Measurements from ENCODE around the gene KIF12.

The KIF12 gene

DNA sequence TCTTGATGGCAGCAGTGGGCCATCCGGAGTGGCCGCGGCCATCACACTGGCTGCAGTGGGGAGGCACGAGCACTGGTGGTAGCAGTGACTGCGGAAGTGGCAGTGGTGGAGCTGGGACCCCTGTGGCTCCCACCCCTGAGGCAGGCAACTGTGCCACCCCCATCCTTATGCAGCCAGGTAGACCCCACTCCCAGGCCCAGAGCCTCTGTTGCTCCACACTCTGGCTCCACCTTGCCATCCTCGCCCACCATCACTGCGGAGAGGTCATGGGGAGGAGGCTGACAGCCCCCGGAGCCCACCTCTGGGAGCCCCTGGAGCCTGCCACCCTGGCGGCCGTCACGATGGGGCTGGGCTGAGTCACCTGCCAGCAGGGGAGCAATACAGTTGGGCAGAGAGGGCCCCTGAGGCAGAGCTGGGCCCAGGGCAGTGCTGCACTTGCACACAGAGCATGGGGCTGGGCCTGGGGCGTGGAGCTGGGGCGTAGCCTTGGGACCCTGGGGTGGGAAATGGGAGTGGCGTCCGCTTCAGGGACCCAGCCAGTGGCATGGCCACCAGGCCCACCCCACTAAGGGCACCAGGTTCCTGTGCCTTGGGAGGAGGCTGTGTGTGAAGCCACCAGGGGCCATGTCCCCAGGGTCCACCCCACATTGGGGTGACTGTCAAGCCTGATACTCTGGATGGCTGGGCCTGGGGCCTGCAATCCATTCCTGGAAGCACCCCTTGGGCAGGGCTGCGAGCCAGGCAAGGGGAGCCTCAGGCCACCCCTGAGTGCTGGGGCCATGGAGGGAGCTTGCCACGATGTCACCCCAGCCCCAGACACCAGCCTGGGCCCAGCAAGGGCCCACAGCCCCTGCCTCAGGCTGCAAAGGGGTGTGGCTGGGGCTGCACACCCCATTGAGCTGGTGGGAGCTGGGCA is 28.6 kb downstream of the KIF12 start:
- TF ChIP-seq, protein P1, sequence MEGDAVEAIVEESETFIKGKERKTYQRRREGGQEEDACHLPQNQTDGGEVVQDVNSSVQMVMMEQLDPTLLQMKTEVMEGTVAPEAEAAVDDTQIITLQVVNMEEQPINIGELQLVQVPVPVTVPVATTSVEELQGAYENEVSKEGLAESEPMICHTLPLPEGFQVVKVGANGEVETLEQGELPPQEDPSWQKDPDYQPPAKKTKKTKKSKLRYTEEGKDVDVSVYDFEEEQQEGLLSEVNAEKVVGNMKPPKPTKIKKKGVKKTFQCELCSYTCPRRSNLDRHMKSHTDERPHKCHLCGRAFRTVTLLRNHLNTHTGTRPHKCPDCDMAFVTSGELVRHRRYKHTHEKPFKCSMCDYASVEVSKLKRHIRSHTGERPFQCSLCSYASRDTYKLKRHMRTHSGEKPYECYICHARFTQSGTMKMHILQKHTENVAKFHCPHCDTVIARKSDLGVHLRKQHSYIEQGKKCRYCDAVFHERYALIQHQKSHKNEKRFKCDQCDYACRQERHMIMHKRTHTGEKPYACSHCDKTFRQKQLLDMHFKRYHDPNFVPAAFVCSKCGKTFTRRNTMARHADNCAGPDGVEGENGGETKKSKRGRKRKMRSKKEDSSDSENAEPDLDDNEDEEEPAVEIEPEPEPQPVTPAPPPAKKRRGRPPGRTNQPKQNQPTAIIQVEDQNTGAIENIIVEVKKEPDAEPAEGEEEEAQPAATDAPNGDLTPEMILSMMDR (IDR thresholded peaks at IDR 0.05): no peak
- no peak overlapping the region for H3K27ac ChIP-seq
- H3K4me1 ChIP-seq (ENCODE audit: control insufficient read depth in 1 of 2, insufficient read depth in 1 of 2, low read depth in 1 of 2, low read length in 1 of 2): no peaks in the 10 kb centered on the region
- peaks cover 7% of the 10 kb centered on the region for H3K27me3 ChIP-seq
- H3K36me3 ChIP-seq: no peaks in the 10 kb centered on the region
- H3K9me3 ChIP-seq: no peaks in the 10 kb centered on the region
- H3K4me3 ChIP-seq (ENCODE audit: low read depth in 1 of 2, low read length in 1 of 2): no peak overlapping the region

GRCh38 chr9:114069476-114070187 is 29.5 kb downstream of the KIF12 start:
- no peaks in the 10 kb centered on the region for H3K4me1 ChIP-seq (ENCODE audit: control insufficient read depth in 1 of 2, insufficient read depth in 1 of 2, low read depth in 1 of 2, low read length in 1 of 2)
- H3K27me3 ChIP-seq: peaks cover 10% of the 10 kb centered on the region
- TF ChIP-seq, protein P1 (IDR thresholded peaks at IDR 0.05): no peak
- no peak overlapping the region for H3K4me3 ChIP-seq (ENCODE audit: low read depth in 1 of 2, low read length in 1 of 2)
- H3K36me3 ChIP-seq: no peaks in the 10 kb centered on the region
- H3K27ac ChIP-seq: no peak overlapping the region
- H3K9me3 ChIP-seq: no peaks in the 10 kb centered on the region

DNA sequence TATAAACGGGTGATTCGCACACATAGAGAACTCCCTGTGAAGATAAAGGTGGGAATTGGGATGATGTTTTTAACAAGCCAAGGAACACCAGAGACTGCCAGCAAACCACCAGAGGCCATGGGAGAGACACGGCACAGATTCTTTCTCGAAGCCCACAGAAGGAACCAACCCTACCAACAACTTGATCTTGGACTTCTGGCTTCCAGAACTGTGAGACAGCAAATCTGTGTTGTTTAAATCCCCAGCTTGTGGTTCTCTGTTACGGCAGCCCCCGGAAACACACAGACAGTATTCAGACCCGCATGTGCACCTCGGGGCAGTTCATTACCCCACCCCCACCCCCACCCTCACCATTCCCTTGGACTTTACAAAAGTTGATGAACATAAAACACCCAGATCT is 33.8 kb downstream of the KIF12 start:
- Histone ChIP-seq H3K27ac (no peak overlapping the region), H3K36me3 (no peaks in the 10 kb centered on the region), H3K4me1 (ENCODE audit: control insufficient read depth in 1 of 2, insufficient read depth in 1 of 2, low read depth in 1 of 2, low read length in 1 of 2) (no peaks in the 10 kb centered on the region), H3K27me3 (peaks cover 5% of the 10 kb centered on the region), H3K4me3 (ENCODE audit: low read depth in 1 of 2, low read length in 1 of 2) (no peak overlapping the region), H3K9me3 (no peaks in the 10 kb centered on the region)
- TF ChIP-seq, protein P1 (IDR thresholded peaks at IDR 0.05): no peak

- H3K9me3 ChIP-seq: no peaks in the 10 kb centered on the region
- TF ChIP-seq, protein P1 (IDR thresholded peaks at IDR 0.05): no peak
- no peak overlapping the region for H3K27ac ChIP-seq
These were observed 37.1 kb downstream of the KIF12 start for GRCh38 chr9:114061830-114062474.

DNA sequence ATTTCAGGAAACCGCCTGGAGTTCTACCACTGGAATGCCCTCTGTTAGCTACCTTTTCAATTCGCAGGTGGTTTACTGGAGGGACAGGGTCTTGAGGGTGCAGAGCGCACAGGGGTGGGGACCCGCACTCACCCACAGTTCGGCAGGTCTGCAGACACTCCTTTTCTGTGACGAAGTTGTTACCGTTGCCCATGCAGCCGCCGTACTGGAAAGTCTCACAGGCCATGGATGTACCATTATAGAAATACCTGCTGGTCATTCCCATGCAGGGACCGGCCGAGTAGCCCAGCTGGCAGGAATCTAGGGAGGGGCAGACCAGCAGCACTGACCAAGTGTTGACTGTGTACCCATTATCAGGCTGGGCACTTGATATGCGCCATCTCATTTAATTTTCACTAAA is 37.8 kb downstream of the KIF12 start:
- H3K27ac ChIP-seq: no peak overlapping the region
- peaks cover 5% of the 10 kb centered on the region for H3K27me3 ChIP-seq
- TF ChIP-seq, protein P1 (IDR thresholded peaks at IDR 0.05): no peak
- no peaks in the 10 kb centered on the region for H3K36me3 ChIP-seq
- no peaks in the 10 kb centered on the region for H3K4me1 ChIP-seq (ENCODE audit: control insufficient read depth in 1 of 2, insufficient read depth in 1 of 2, low read depth in 1 of 2, low read length in 1 of 2)
- no peak overlapping the region for H3K4me3 ChIP-seq (ENCODE audit: low read depth in 1 of 2, low read length in 1 of 2)
- H3K9me3 ChIP-seq: no peaks in the 10 kb centered on the region

More at GRCh38 chr9:114061830-114062474, 37.1 kb downstream of the KIF12 start:
- Histone ChIP-seq H3K4me3 (ENCODE audit: low read depth in 1 of 2, low read length in 1 of 2) (no peak overlapping the region), H3K4me1 (ENCODE audit: control insufficient read depth in 1 of 2, insufficient read depth in 1 of 2, low read depth in 1 of 2, low read length in 1 of 2) (no peaks in the 10 kb centered on the region), H3K36me3 (no peaks in the 10 kb centered on the region), H3K27me3 (peaks cover 5% of the 10 kb centered on the region)
